GM19239 (cell line): ENCODE data around the gene UTP15.

Experiments used
- DNase-seq: peaks from one replicate; pipeline ENCODE4 v3.0.0; 2011; ENCODE audit warnings: low spot score; ENCODE audit not compliant: insufficient read length
- FAIRE-seq: peaks from 2 replicates; lab custom pipeline; 2011; peaks lifted over from hg19 to GRCh38; lab: Jason Lieb, UNC

UTP15 gene

DNA sequence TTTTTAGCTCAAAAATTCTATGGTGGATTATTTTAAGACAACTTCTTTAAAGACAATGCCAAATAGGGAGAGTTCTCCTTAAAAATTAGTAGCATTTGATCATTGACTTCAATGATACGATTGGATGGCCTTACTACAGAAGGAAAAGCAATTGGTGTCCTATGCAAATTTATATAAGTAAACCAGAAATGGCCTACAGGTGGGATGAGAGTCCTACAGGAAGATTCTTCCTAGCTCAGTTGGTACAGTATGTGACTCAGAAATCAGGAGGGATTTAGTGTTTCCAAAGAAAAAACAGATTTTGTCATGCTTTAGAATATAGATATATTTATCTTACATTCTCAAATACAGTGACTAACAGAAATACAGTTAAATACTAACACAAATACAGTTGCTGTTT, 6.6 kb upstream of the UTP15 start:
- DNase-seq = no peak
- no peak for FAIRE-seq

GRCh38 chr5:73564018-73564417, 1.5 kb upstream of the UTP15 start:
- FAIRE-seq (peak; percentile 11), DNase-seq (no peak)

- peak; percentile 68 for FAIRE-seq
- no peak for DNase-seq
Observed at GRCh38 chr5:73564675-73565074, 868 bp upstream of the UTP15 start.

DNA sequence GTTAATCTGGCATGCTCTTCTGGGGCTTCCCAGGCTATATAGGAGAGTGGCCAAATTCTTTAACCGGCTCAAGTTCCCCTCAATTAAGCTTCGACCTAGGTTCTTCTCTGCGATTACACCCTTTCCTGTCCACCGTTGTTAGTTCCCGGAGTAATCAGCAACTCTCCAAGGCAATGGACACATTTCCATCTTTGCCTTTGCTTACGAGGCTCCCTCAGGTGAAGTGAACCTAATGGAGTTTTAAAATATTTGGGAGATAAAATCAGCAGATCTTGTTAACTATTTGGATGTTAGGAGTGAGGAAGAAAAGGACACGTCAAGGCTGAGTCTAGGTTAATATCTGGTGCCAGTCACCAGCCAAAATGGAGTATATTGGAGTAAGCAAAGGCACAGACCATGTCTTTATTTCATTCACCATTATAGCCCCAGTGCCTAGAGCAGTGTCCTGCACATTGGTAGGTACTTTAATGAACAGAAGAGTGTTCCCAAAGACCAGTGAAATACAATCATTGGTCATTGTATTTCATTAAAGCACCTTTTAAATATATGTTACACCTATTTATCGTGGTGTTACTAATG, 515 bp downstream of the UTP15 start:
- FAIRE-seq (peak; percentile 53), DNase-seq (no peak)

- no peak for FAIRE-seq
- DNase-seq = no peak
Observed at GRCh38 chr5:73582285-73583145, 17.0 kb downstream of the UTP15 start.

DNA sequence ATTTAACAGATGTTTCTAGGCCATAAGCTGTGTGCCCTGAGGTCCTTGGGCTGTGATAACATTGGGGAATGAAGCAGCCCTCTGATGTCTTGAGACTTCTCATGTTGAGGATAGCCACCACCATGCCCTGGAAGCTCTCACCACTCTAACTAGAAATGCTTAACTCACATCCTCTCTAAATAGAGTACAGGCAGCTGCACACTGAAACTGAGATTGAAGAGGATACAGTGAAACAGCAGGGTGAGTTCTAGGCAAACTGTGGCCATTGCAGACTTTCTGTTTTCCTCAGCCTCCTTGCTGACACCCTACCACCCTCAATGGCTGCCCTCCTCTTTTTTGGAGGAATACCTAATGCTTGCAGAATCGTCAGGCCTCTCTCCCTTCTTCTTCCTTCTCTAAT, 22.4 kb downstream of the UTP15 start:
- FAIRE-seq (peak; percentile 60), DNase-seq (peak; percentile 2)

DNA sequence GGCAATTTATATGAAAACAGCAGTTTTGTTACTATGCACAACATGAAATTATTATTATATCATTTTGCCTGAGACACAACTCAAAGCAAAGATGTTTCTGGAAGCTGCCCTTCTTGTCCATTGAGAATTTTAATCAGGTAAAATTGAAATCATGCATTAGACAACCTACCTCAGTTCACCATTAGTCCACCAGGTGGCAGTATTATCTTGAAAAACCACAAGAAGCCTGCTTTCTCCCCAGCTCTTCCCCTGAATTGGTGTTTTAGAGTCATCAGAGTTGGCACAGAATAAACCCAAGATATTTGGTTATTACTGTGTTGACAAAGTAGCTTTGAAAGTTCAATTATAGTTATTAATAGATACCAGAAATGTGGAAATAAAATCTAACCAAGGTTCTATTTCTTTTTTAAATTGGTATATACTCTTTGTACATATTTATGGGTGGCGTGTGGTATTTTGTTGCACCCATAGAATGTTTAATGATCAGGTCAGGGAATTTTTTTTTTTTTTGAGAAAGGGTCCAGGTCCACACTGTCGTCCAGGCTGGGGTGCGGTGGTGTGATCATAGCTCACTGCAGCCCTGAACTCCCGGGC, 25.7 kb downstream of the UTP15 start:
- DNase-seq (peak; percentile 25), FAIRE-seq (peak; percentile 91)

- DNase-seq (no peak), FAIRE-seq (no peak)
Observed at GRCh38 chr5:73591698-73592501, 26.4 kb downstream of the UTP15 start.

- no peak for FAIRE-seq
- DNase-seq = no peak
Observed at GRCh38 chr5:73592551-73592950, 27.0 kb downstream of the UTP15 start.

GRCh38 chr5:73596705-73597328, 31.3 kb downstream of the UTP15 start:
- DNase-seq (no peak), FAIRE-seq (peak; percentile 26)

GRCh38 chr5:73599380-73599779, 33.8 kb downstream of the UTP15 start:
- no peak for FAIRE-seq
- DNase-seq = no peak

DNA sequence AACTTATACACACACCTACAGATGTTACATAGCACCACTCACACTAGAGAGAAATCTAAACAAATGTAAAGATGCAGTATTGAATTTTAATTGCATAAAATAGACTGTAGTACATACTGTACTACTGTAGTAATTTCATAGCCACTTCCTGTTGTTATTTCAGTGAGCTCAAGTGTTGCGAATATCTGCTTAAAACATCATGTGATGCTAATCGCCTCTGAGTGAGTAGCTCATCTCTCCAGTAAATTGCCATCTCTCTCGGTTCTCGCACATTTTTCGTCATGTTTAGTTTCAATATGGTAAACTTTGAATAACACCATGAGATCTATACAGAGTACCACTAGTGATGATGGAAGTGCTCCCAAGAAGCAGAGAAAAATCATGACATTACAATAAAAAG, 38.5 kb downstream of the UTP15 start:
- DNase-seq = no peak
- no peak for FAIRE-seq

DNA sequence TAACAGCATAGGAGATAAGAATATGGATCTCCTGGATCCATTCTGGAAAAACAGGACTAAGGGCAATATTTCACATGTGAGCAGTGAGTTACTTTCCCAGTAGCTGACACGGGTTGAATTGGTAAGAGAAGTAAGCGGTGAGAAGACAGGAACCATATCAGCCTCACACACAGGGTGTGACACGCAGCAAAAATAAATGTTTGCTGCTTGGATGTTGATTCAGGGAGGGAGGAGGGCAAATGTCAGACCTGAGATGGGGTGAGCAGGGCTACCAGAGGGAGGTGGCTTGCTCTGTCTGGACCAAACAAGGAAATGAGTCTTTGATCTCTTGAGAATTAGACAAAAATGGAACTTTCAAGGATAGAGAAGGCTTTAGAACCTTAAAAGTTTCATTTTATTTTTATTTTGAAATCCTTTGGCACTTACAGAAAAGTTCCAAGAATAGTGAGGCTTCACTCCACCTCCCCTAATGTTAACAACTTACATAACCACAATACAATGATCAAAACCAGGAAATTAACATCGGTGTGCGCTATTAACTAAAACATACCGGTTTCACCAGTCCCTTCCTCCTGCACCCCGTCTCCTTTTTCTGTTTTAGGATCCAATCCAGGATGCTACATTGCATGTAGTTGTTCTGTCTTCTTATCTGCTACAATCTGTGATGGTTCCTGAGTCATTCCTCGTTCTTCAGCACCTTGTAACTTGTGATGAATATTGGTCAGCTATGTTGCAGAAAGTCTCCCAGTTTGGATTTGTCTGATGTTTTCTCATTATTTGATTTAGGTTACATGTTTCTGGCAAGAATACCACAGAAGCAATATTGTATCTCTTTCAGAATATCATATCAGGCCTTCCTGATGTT, 39.9 kb downstream of the UTP15 start:
- no peak for DNase-seq
- FAIRE-seq = no peak

DNA sequence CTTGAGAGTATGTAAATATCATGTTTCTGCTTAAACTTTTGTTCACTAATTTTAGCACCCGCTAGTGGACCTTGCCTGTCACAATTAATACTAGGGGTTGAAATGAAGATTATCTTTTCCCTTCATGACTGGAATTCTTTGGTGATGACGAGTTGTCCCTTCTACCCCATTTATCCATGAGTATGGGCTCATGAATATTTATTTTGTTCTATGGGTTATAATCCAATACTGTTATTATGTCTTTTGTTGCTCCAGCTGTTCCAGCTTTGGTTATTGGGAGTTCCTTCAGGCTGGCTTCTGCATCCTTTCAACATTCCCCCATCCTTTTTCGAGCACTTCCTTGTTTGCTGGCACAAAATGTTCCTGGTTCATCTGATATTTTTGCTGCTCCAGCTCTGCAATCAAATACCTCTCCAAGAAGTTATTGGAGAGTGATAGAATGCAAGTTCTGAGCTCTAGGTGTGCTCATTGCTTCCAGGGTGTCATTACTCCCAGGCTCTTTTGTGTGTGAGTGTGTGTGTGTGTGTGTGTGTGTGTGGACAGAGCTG, 40.7 kb downstream of the UTP15 start:
- DNase-seq (no peak), FAIRE-seq (no peak)

- no peak for DNase-seq
- FAIRE-seq = no peak
Observed at GRCh38 chr5:73607228-73607627, 41.7 kb downstream of the UTP15 start.

DNA sequence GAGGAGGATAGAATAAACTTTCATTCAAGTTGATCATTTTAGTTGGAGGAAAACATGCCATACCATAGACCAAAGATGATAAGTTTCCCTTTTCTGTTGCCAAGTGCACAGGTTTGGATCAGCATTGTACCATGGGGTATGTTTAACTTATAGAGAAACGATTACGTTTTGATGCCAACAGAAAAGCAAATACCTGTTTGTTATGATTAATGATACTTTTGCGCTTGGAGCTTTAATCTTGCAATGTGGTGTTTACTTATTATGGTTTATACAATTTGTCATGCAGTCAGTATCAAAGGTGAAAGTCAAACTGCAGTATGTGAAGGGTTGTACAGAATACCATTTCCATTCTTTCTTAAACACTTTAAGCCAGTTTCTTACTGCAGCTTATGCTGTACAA, 47.3 kb downstream of the UTP15 start:
- FAIRE-seq = no peak
- DNase-seq = no peak

GRCh38 chr5:73615085-73615484, 49.5 kb downstream of the UTP15 start:
- FAIRE-seq = no peak

DNA sequence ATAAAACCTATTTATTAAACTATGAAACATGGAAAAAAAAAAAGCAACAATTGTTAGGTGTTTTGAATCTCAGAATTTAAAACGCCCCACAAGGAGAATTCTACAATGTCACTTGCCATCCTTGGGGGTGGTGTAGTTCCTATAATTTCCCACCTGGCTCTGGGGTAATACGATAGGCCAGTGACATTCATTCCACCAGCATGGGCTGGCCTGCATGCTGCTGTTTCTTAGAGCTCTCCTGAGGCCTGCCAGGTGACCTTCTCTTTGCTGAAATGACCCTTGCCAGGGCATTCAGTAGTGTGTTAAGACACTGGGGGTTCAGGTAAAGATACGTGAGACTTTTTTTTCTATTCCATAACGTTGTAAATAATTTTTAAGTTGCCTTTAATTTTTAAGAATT, 50.4 kb downstream of the UTP15 start:
- DNase-seq = no peak
- FAIRE-seq = no peak

More at GRCh38 chr5:73615085-73615484, 49.5 kb downstream of the UTP15 start:
- no peak for DNase-seq
